ENCODE results near the gene MYO7B.

- TF ChIP-seq CTCF (IDR thresholded peaks at IDR 0.05) (no peak), POLR2AphosphoS5 (IDR thresholded peaks at IDR 0.05) (no peak)
These were observed 42.9 kb downstream of the MYO7B start for GRCh38 chr2:127578411-127578810.

Data from breast epithelium (tissue), 3 donors.